Fibroblast of villous mesenchyme (primary cell): ENCODE results near the gene DNER. TPM values are rescaled to one million over a fixed set of nuclear protein-coding genes. Genes with fewer than 3 reads are reported as not detected.

ENCODE experiments used
- DNase-seq: peaks from one replicate; pipeline ENCODE4 v3.0.0-alpha.2; 2010; ENCODE audit warnings: low read depth
- H3K4me3 ChIP-seq: 2 replicates; pipeline ENCODE4 v1.5.1; 2011; ENCODE audit warnings: low read depth, mild to moderate bottlenecking, low read length
- total RNA-seq: library from RNA; depleted of rRNA; stranded (reverse); fragments of >200 nt; gene quantifications from 2 replicates; pipeline ENCODE4 v1.2.3, GENCODE V29; 2012
- TF ChIP-seq, protein P1 (sequence below): IDR thresholded peaks from 2 replicates; pipeline ENCODE4 v1.5.1; 2012; ENCODE audit warnings: low read depth, mild to moderate bottlenecking, low read length; ENCODE audit not compliant: insufficient read depth

Gene DNER
- total RNA-seq, 1 donor = 0.86 TPM

- TF ChIP-seq, protein P1, sequence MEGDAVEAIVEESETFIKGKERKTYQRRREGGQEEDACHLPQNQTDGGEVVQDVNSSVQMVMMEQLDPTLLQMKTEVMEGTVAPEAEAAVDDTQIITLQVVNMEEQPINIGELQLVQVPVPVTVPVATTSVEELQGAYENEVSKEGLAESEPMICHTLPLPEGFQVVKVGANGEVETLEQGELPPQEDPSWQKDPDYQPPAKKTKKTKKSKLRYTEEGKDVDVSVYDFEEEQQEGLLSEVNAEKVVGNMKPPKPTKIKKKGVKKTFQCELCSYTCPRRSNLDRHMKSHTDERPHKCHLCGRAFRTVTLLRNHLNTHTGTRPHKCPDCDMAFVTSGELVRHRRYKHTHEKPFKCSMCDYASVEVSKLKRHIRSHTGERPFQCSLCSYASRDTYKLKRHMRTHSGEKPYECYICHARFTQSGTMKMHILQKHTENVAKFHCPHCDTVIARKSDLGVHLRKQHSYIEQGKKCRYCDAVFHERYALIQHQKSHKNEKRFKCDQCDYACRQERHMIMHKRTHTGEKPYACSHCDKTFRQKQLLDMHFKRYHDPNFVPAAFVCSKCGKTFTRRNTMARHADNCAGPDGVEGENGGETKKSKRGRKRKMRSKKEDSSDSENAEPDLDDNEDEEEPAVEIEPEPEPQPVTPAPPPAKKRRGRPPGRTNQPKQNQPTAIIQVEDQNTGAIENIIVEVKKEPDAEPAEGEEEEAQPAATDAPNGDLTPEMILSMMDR = no peak
- no peak overlapping the region for H3K4me3 ChIP-seq
- DNase-seq = peak; percentile 54
Measured at GRCh38 chr2:229489016-229489415, 225.3 kb downstream of the DNER start.

GRCh38 chr2:229488232-229488631 lies 226.1 kb downstream of the DNER start:
- DNase-seq = no peak
- no peak overlapping the region for H3K4me3 ChIP-seq
- TF ChIP-seq, protein P1 = no peak

DNA sequence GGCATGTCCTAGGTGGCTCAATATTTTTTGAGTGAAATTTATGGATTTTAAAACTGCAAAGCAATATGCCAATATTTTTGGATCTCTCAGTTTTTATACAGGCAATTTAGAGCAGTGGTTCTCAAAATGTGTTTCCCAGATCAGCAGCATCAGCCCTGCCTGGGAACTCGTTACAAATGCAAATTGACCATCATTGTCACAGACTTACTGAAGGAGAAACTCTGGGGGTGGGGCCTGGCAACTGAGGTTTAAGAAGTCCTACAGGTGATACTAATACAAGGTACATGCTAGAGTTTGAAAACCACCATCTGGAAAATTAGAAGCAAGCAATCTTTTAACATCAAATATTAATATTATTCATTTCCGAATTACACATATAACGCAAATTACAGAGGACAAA lies 227.7 kb downstream of the DNER start:
- no peak overlapping the region for H3K4me3 ChIP-seq
- TF ChIP-seq, protein P1 = no peak
- DNase-seq = no peak

DNA sequence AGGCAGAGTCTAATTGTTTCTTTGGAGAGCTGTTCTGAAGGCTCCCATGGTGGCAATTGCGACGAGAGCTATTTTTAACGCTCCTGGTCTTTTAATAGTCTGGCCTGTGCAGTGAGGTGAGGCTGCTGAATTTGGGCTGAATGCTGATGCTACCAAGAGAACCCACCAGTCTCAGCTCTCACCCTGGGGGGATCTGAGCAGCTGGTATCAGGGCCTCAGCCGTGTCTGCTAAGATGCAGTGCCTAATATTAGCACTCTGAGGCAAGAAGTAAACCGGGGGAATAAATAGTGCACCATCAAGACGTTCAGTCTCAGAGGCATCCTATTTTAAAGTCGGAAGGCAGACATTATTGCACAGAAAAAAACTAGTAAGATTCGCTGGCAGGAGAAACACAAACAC lies 228.5 kb downstream of the DNER start:
- no peak for DNase-seq
- no peak overlapping the region for H3K4me3 ChIP-seq
- TF ChIP-seq, protein P1 = no peak

DNA sequence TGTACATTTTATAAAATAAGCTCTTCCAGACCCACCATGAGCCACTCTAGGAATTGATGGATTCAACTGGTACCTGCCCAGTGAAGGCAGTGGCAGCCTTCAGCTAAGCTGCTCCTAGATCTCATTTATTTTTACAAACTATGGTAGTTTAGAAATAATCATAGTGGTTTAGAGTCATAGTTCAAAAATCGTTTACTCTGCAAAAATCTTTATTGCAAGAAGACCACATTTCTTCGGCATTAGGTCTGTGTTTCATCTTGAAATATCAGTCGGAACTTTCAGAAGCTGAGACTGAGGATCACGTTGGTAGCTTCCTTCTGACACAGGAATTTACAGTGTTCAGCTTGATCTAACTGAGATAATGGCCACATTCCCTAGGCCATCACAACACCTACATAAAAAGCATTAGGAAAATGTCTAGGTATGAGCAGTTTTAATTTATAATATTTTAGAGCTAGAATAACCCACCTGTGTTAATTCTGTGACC lies 237.0 kb downstream of the DNER start:
- TF ChIP-seq, protein P1 = no peak
- no peak for DNase-seq
- no peak overlapping the region for H3K4me3 ChIP-seq

DNA sequence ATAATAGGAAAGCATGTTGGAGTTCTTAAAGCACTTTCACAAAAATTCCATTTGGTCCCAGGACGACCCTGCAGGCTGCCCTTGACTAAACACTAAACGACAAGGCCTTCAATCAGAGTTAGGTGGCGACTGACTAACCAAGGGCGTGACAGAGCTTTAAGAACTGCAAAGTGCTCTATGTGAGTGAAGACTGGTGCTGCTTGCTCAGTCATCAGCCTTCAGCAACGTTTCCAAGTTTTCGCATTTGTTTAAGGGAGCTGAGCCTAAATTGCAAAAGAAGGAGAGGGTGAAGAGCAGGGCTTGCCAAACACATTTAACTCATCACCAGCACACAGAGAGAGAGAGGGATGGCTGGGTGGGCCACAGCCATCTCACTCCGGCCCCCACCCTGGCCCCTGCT lies 238.6 kb downstream of the DNER start:
- no peak overlapping the region for H3K4me3 ChIP-seq
- TF ChIP-seq, protein P1 = no peak
- DNase-seq = no peak

GRCh38 chr2:229474125-229474524 lies 240.2 kb downstream of the DNER start:
- DNase-seq = no peak
- TF ChIP-seq, protein P1 = no peak
- H3K4me3 ChIP-seq = no peak overlapping the region
